NCI-H187 treated with DMSO at 0.1 percent for 48 hours (cell line): ENCODE measurements around the gene WNT3.
"Not testable (repeated sequence)": the region's sequence is repeated elsewhere in the genome, so short reads cannot be mapped to it uniquely, and the experiment has no call there.

Source experiments
- DNase-seq: peaks from one replicate; lab custom pipeline; 2025; lab: John Stamatoyannopoulos, UW

WNT3 gene

GRCh38 chr17:46783031-46783593, 35.4 kb downstream of the WNT3 start:
- no peak for DNase-seq

- DNase-seq = no peak
Measured at GRCh38 chr17:46782250-46782953, 36.1 kb downstream of the WNT3 start.

- DNase-seq = no peak
Measured at GRCh38 chr17:46780003-46780373, 38.5 kb downstream of the WNT3 start.

GRCh38 chr17:46777943-46778915, 40.3 kb downstream of the WNT3 start:
- no peak for DNase-seq

- DNase-seq = no peak
Measured at GRCh38 chr17:46776298-46777005, 42.0 kb downstream of the WNT3 start.

- DNase-seq = no peak
Measured at GRCh38 chr17:46774108-46774737, 44.3 kb downstream of the WNT3 start.

- DNase-seq = no peak
Measured at GRCh38 chr17:46773676-46774075, 44.8 kb downstream of the WNT3 start.

GRCh38 chr17:46773221-46773605, 45.3 kb downstream of the WNT3 start:
- DNase-seq = no peak

GRCh38 chr17:46772475-46773220, 45.8 kb downstream of the WNT3 start:
- DNase-seq = no peak

- DNase-seq = no peak
Measured at GRCh38 chr17:46771561-46772474, 46.7 kb downstream of the WNT3 start.

GRCh38 chr17:46770818-46771560, 47.5 kb downstream of the WNT3 start:
- no peak for DNase-seq

GRCh38 chr17:46770439-46770817, 48.1 kb downstream of the WNT3 start:
- no peak for DNase-seq

- no peak for DNase-seq
Measured at GRCh38 chr17:46769531-46770438, 48.7 kb downstream of the WNT3 start.

GRCh38 chr17:46768896-46769295, 49.6 kb downstream of the WNT3 start:
- not testable (repeated sequence) for DNase-seq

- DNase-seq = no peak
Measured at GRCh38 chr17:46768540-46768870, 50.0 kb downstream of the WNT3 start.

- no peak for DNase-seq
Measured at GRCh38 chr17:46766493-46767491, 51.7 kb downstream of the WNT3 start.

- DNase-seq = no peak
Measured at GRCh38 chr17:46765453-46765852, 53.0 kb downstream of the WNT3 start.
